Activated B cell treated with CpG ODN at 0.5 μM for 24 hours (primary cell): Measurements from ENCODE around the gene CAVIN2. TPM values are rescaled to one million over a fixed set of nuclear protein-coding genes. Genes with fewer than 3 reads are reported as not detected.

ENCODE experiments used
- ATAC-seq: fragments of 200-7000 bp; cut with Tn5 transposase; one replicate; pipeline ENCODE4 v1.10.0; 2021; ENCODE audit warnings: low read depth, mild to moderate bottlenecking, moderate library complexity
- CTCF ChIA-PET: fragments of 350-600 bp; sonication (Branson Sonifier 250); formaldehyde crosslinking; loops from one replicate; lab custom pipeline; 2021; ENCODE audit warnings: antibody characterized with exemption; lab: Charles Lee
- POLR2A ChIA-PET: fragments of 350-600 bp; sonication (Branson Sonifier 250); formaldehyde crosslinking; loops from one replicate; lab custom pipeline; 2021; ENCODE audit warnings: antibody characterized with exemption; lab: Charles Lee
- DNase-seq: peaks from one replicate; pipeline ENCODE4 v3.0.0; 2022
- H3K27ac Mint-ChIP-seq: one replicate; pipeline ENCODE4 v1.8.0; 2020; ENCODE audit warnings: mixed read lengths
- H3K27me3 Mint-ChIP-seq: one replicate; pipeline ENCODE4 v1.8.0; 2021; ENCODE audit warnings: mixed read lengths
- H3K36me3 Mint-ChIP-seq: one replicate; pipeline ENCODE4 v1.8.0; 2021; ENCODE audit warnings: low read depth, mixed read lengths
- H3K4me1 Mint-ChIP-seq: one replicate; pipeline ENCODE4 v1.8.0; 2021; ENCODE audit warnings: mixed read lengths
- H3K4me3 Mint-ChIP-seq: one replicate; pipeline ENCODE4 v1.8.0; 2020; ENCODE audit warnings: mild to moderate bottlenecking, mixed read lengths
- H3K9me3 Mint-ChIP-seq: one replicate; pipeline ENCODE4 v1.8.0; 2020; ENCODE audit warnings: mixed read lengths
- intact Hi-C: fragments of 100-400 bp; cut with micrococcal nuclease; formaldehyde crosslinking; loops from one replicate; pipeline ENCODE4 v1.15.1; 2024
- total RNA-seq: library from RNA; stranded (reverse); gene quantifications from 2 replicates; pipeline ENCODE4 v1.2.3, GENCODE V29; 2022
- TF ChIP-seq, protein P1 (sequence below): fragments of 200-600 bp; IDR thresholded peaks from one replicate; pipeline ENCODE4 v1.8.0; 2022; ENCODE audit warnings: antibody characterized with exemption, mild to moderate bottlenecking

Gene CAVIN2
- total RNA-seq, 1 donor from 2014 or later = not detected

DNA sequence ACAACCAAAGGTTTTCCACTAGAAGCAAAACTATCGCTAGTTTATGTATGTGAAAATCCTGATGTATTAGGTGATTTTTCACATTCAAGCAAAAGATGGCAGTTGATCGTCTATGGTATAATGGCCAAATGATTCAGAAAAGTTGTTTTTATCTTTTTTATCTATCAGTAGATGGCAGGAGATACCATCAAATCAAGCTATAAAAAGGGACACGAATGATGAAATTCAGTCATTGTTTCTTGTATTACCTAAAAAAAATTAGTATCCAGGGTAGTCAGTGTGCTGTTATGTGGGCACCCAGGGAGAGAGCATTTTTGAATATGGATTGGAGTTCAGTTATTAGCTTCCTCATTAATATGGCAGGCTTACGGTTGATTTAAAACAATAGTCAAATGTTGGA lies 22.9 kb upstream of the CAVIN2 start:
- Mint-ChIP-seq H3K27ac (no peak overlapping the region), H3K9me3 (no peaks in the 10 kb centered on the region), H3K4me1 (no peaks in the 10 kb centered on the region), H3K4me3 (no peak overlapping the region), H3K36me3 (no peaks in the 10 kb centered on the region), H3K27me3 (peaks cover 3% of the 10 kb centered on the region)
- ChIA-PET POLR2A (no interaction called here), CTCF (no interaction called here)
- no peak for DNase-seq
- TF ChIP-seq, protein P1, sequence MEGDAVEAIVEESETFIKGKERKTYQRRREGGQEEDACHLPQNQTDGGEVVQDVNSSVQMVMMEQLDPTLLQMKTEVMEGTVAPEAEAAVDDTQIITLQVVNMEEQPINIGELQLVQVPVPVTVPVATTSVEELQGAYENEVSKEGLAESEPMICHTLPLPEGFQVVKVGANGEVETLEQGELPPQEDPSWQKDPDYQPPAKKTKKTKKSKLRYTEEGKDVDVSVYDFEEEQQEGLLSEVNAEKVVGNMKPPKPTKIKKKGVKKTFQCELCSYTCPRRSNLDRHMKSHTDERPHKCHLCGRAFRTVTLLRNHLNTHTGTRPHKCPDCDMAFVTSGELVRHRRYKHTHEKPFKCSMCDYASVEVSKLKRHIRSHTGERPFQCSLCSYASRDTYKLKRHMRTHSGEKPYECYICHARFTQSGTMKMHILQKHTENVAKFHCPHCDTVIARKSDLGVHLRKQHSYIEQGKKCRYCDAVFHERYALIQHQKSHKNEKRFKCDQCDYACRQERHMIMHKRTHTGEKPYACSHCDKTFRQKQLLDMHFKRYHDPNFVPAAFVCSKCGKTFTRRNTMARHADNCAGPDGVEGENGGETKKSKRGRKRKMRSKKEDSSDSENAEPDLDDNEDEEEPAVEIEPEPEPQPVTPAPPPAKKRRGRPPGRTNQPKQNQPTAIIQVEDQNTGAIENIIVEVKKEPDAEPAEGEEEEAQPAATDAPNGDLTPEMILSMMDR = no peak
- ATAC-seq = no peak
- intact Hi-C loops = no loop called here

DNA sequence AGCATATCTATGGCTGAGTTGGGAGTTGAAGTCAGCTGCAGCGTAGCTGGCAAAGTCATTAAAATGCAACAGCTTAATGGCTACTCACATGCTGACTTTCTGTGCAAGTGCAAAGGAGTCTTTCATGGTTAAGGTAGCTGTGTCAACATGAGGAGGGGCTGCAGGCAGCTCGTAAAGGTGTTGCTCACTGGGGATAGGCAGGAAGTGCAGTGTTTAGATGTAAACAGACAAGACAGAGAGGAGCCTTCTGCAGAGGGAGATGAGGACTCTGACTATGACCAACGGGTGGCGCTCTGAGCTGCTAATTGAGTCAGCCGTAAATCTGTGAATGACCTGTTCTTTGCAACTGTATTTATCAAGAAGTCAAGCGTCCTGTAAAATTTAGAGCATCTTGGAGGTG lies 22.3 kb upstream of the CAVIN2 start:
- H3K27ac Mint-ChIP-seq = no peak overlapping the region
- no peak for ATAC-seq
- no peaks in the 10 kb centered on the region for H3K4me1 Mint-ChIP-seq
- intact Hi-C loops = no loop called here
- no peak overlapping the region for H3K4me3 Mint-ChIP-seq
- H3K36me3 Mint-ChIP-seq = no peaks in the 10 kb centered on the region
- CTCF ChIA-PET = no interaction called here
- DNase-seq = no peak
- TF ChIP-seq, protein P1 = no peak
- H3K27me3 Mint-ChIP-seq = peaks cover 3% of the 10 kb centered on the region
- POLR2A ChIA-PET = no interaction called here
- H3K9me3 Mint-ChIP-seq = no peaks in the 10 kb centered on the region

DNA sequence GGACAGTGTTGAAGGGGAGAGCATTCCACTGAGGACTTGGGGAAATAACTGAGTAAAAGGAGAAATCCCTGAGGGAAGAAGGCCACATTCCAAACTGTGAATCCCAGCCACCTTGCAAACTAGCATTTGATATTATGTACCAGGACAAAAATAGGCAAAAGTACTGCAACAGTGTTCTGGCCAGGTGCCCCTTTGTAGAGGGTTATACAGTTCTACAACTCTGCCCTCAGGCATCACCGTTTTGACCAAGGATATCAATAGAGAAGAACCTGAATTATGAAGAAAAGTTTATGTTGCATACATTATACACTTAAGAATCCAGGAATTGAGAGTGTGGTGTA lies 20.6 kb upstream of the CAVIN2 start:
- TF ChIP-seq, protein P1 = no peak
- DNase-seq = no peak
- Mint-ChIP-seq H3K4me1 (no peaks in the 10 kb centered on the region), H3K27ac (no peak overlapping the region), H3K27me3 (peaks cover 3% of the 10 kb centered on the region), H3K9me3 (no peaks in the 10 kb centered on the region), H3K36me3 (no peaks in the 10 kb centered on the region), H3K4me3 (no peak overlapping the region)
- POLR2A ChIA-PET = no interaction called here
- no peak for ATAC-seq
- intact Hi-C loops = no loop called here
- CTCF ChIA-PET = no interaction called here

DNA sequence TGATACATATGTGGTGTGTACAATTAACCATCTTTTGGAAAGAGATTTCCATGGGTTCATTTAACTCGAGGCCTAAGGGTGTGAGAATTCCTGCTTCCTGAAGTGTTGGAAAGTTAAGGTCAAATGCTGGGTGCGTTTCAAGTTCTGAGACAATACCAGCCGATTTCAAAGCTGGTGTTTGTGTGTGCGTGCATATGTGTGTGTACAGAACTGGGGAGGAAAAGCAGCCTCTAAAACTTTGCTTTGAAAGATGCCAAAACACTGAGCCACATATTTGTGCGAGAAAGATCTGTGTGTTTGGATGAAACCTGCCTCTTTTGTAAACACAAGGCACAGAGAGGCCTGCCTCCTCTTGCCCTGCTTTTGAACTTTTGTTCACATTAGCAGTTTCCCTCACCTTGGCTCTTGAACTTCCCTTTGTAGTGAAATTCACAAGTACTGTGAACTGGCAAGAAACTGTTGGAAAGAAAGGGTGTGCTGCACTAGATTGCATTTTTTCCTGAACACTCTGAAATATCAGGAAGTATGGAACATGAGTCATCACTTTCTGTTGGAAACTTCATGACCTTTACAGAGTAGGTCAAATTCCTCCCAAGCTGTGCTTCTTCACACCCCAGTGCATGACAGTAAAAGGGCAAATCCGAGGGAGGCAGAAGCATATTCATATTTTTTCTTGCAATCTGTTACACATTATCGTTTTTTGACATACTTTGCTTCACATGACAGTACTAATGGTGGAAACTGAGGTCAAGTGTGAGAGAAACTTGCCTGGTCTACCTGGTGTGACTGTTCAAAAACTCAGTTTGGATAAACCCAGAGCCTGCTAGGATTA lies 20.0 kb upstream of the CAVIN2 start:
- DNase-seq (no peak), ATAC-seq (no peak)
- H3K27ac Mint-ChIP-seq = no peak overlapping the region
- H3K4me1 Mint-ChIP-seq = no peaks in the 10 kb centered on the region
- no peaks in the 10 kb centered on the region for H3K9me3 Mint-ChIP-seq
- no peak overlapping the region for H3K4me3 Mint-ChIP-seq
- no peaks in the 10 kb centered on the region for H3K36me3 Mint-ChIP-seq
- intact Hi-C loops = no loop called here
- TF ChIP-seq, protein P1 = no peak
- peaks cover 3% of the 10 kb centered on the region for H3K27me3 Mint-ChIP-seq
- POLR2A ChIA-PET = no interaction called here
- CTCF ChIA-PET = no interaction called here

DNA sequence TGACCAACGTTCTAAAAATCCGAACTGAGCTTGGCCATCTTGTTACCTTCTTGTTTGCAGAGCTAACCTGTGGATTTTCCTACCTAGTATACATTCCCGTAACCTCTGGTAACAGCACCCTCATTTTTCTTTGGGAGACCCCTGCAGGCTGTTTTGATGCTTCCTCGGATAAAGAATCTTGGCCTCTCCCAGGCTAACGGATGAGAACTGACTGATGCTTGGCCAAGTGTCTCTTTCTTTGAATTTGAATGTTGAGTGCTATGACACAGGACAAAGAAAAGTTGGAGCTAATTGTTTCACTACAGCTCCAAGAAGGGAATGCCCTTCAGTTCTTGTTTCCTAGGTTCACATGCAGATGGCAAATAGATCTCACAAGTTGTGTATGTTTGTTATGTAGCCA lies 19.3 kb upstream of the CAVIN2 start:
- Mint-ChIP-seq H3K36me3 (no peaks in the 10 kb centered on the region), H3K4me1 (no peaks in the 10 kb centered on the region), H3K9me3 (no peaks in the 10 kb centered on the region), H3K4me3 (no peak overlapping the region), H3K27me3 (peaks cover 3% of the 10 kb centered on the region), H3K27ac (no peak overlapping the region)
- intact Hi-C loops = no loop called here
- ATAC-seq = no peak
- POLR2A ChIA-PET = interaction anchor here (0.6 kb wide), 1 partner anchor 167 kb away, joined by 6 read pairs; no protein-coding TSS in a partner anchor
- TF ChIP-seq, protein P1 = no peak
- no peak for DNase-seq
- CTCF ChIA-PET = no interaction called here
